Stimulated activated CD8-positive, alpha-beta memory T cell treated with anti-CD3 and anti-CD28 coated beads, Interleukin-4, amount 100 ng/mL, for 4 hours (primary cell): ENCODE data around the gene ADAP1.

ENCODE experiments used
- DNase-seq, 2 donors: peaks; one replicate each; pipeline ENCODE4 v3.0.0-alpha.2; 2020; ENCODE audit warnings: low read depth in 2 of 2, low spot score in 1 of 2

ADAP1 gene

GRCh38 chr7:867406-868188 is 86.9 kb downstream of the ADAP1 start:
- DNase-seq = no peak

GRCh38 chr7:867001-867405 is 87.5 kb downstream of the ADAP1 start:
- no peak for DNase-seq

GRCh38 chr7:865921-866320 is 88.6 kb downstream of the ADAP1 start:
- DNase-seq = no peak

GRCh38 chr7:863106-863505 is 91.4 kb downstream of the ADAP1 start:
- no peak for DNase-seq

GRCh38 chr7:862157-862556 is 92.3 kb downstream of the ADAP1 start:
- no peak for DNase-seq

GRCh38 chr7:861222-861621 is 93.3 kb downstream of the ADAP1 start:
- no peak for DNase-seq

- DNase-seq = no peak
Measured at GRCh38 chr7:860149-860548, 94.3 kb downstream of the ADAP1 start.

GRCh38 chr7:859359-860030 is 95.0 kb downstream of the ADAP1 start:
- DNase-seq = no peak

GRCh38 chr7:857661-858060 is 96.8 kb downstream of the ADAP1 start:
- DNase-seq = no peak

- no peak for DNase-seq
Measured at GRCh38 chr7:856444-857095, 97.9 kb downstream of the ADAP1 start.

GRCh38 chr7:855686-856369 is 98.7 kb downstream of the ADAP1 start:
- no peak for DNase-seq

- DNase-seq = no peak
Measured at GRCh38 chr7:854118-854775, 100.2 kb downstream of the ADAP1 start.

GRCh38 chr7:853366-854117 is 100.9 kb downstream of the ADAP1 start:
- DNase-seq = no peak

GRCh38 chr7:851204-851603 is 103.3 kb downstream of the ADAP1 start:
- no peak for DNase-seq

GRCh38 chr7:849781-850180 is 104.7 kb downstream of the ADAP1 start:
- no peak for DNase-seq

GRCh38 chr7:849145-849544 is 105.3 kb downstream of the ADAP1 start:
- no peak for DNase-seq
